GOT3 (cell line): Measurements from ENCODE around the gene GRIK2.
"Not testable (repeated sequence)": the region's sequence is repeated elsewhere in the genome, so short reads cannot be mapped to it uniquely, and the experiment has no call there.

ENCODE experiments used
- DNase-seq: peaks from one replicate; lab custom pipeline; 2025; ENCODE audit warnings: mixed read lengths; lab: John Stamatoyannopoulos, UW

GRIK2 gene

GRCh38 chr6:101630941-101631340, 237.4 kb downstream of the GRIK2 start:
- DNase-seq, result no peak

- DNase-seq, result no peak
These were observed 239.6 kb downstream of the GRIK2 start for GRCh38 chr6:101633081-101633480.

GRCh38 chr6:101638865-101639264, 245.4 kb downstream of the GRIK2 start:
- DNase-seq, result not testable (repeated sequence)

- no peak for DNase-seq
These were observed 246.6 kb downstream of the GRIK2 start for GRCh38 chr6:101640131-101640530.

- no peak for DNase-seq
These were observed 252.3 kb downstream of the GRIK2 start for GRCh38 chr6:101645770-101646169.

- DNase-seq, result no peak
These were observed 257.0 kb downstream of the GRIK2 start for GRCh38 chr6:101650402-101651100.

- DNase-seq, result no peak
These were observed 258.6 kb downstream of the GRIK2 start for GRCh38 chr6:101652079-101652478.

- DNase-seq, result no peak
These were observed 261.6 kb downstream of the GRIK2 start for GRCh38 chr6:101655109-101655508.

GRCh38 chr6:101662111-101662897, 268.8 kb downstream of the GRIK2 start:
- no peak for DNase-seq

GRCh38 chr6:101663100-101663499, 269.6 kb downstream of the GRIK2 start:
- no peak for DNase-seq

- DNase-seq, result no peak
These were observed 272.7 kb downstream of the GRIK2 start for GRCh38 chr6:101666256-101666655.

GRCh38 chr6:101668496-101669030, 275.1 kb downstream of the GRIK2 start:
- no peak for DNase-seq

GRCh38 chr6:101676187-101676586, 282.7 kb downstream of the GRIK2 start:
- DNase-seq, result no peak

- no peak for DNase-seq
These were observed 289.4 kb downstream of the GRIK2 start for GRCh38 chr6:101682937-101683336.

- no peak for DNase-seq
These were observed 290.4 kb downstream of the GRIK2 start for GRCh38 chr6:101683884-101684283.

GRCh38 chr6:101686653-101687052, 293.1 kb downstream of the GRIK2 start:
- DNase-seq, result no peak

- DNase-seq, result no peak
These were observed 295.6 kb downstream of the GRIK2 start for GRCh38 chr6:101689156-101689555.

- DNase-seq, result no peak
These were observed 296.2 kb downstream of the GRIK2 start for GRCh38 chr6:101689695-101690094.

- DNase-seq, result no peak
These were observed 307.1 kb downstream of the GRIK2 start for GRCh38 chr6:101700655-101701054.

- DNase-seq, result no peak
These were observed 309.8 kb downstream of the GRIK2 start for GRCh38 chr6:101703311-101703710.

GRCh38 chr6:101705866-101706265, 312.4 kb downstream of the GRIK2 start:
- no peak for DNase-seq

- no peak for DNase-seq
These were observed 313.1 kb downstream of the GRIK2 start for GRCh38 chr6:101706576-101706975.

GRCh38 chr6:101711518-101711917, 318.0 kb downstream of the GRIK2 start:
- DNase-seq, result no peak
